GM21723 (cell line): ENCODE results near the gene CTSC.

ENCODE experiments used
- ATAC-seq: cut with Tn5 transposase; IDR thresholded peaks from one replicate; pipeline ENCODE4 v1.9.1; 2021; ENCODE audit warnings: mild to moderate bottlenecking, moderate library complexity; ENCODE audit not compliant: unreplicated experiment

CTSC gene

GRCh38 chr11:88320149-88320559 is 17.4 kb downstream of the CTSC start:
- no peak for ATAC-seq

DNA sequence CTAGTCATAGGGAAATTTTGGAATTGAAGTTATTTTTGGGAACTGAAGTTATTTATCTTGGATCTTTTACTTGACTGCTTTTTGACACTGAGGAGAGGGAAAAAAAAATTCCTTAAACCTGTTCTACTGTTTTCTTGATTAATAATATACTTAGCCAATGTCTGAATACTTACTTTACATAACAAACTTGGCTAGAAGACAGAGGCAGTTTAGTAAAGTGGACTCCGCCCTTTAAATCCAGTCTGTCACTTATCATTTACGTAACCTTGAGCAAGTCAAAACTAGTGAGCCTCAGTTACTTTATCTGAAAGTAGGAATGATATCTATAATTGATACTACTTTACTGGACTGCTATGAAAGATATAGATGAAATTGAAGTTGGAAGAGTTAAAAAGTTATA is 19.5 kb downstream of the CTSC start:
- no peak for ATAC-seq

DNA sequence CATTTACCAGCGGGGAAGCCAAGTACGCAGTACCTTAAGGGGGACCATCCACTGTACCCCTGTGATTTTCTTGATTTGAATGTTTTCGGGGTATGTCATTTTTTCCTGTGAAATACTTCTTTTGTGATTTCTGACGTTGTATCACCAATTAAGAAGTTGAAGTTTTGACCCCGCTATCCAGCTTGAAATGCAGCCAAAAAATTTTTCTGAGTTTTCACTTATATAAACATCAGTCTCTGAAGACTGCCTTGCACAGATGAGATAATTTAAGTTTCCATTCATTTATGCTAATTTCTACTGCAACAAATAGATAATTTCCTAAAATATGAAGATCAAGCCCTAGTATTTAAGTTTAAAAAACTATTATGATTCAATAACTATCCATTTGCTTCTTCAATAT is 20.0 kb downstream of the CTSC start:
- ATAC-seq, result no peak

- no peak for ATAC-seq
Measured at GRCh38 chr11:88315981-88316441, 21.5 kb downstream of the CTSC start.

DNA sequence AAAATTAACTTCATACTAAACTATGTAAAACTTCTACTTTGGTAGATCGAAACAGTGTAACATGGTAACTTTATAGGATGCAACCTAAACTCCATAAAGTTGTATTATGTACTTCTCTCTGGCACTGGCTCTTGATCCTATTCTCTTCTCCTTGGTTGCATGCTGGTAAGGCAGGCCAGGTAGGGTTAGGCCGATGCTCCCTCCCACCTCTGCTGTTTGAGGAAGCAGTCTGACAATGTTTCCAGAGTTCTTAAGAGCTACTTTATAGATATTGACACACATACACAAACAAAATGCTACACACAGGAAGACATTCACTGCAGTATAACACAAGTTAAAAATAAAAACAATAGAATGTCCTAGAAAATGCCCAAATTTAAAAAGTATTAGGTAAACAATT is 22.5 kb downstream of the CTSC start:
- ATAC-seq, result no peak

- no peak for ATAC-seq
Measured at GRCh38 chr11:88313441-88313840, 24.1 kb downstream of the CTSC start.

DNA sequence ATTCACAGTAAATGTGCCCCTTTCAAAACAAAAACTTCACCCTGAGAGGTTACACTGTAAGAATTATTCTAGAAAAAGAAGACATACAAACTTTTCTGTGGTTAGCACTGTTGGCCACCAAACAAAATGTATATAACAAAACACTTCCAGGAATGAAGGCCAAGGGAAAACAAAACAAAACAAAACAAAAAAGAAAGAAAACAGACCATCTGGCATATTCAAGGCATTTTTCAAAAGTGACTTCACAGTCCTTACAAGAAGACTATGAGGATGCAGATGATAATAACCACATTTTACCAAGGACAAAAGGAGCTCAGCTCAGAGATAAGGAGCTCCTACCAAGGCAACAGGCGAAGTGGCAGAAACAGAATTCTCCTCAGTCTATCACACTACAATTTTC is 24.9 kb downstream of the CTSC start:
- ATAC-seq, result no peak

DNA sequence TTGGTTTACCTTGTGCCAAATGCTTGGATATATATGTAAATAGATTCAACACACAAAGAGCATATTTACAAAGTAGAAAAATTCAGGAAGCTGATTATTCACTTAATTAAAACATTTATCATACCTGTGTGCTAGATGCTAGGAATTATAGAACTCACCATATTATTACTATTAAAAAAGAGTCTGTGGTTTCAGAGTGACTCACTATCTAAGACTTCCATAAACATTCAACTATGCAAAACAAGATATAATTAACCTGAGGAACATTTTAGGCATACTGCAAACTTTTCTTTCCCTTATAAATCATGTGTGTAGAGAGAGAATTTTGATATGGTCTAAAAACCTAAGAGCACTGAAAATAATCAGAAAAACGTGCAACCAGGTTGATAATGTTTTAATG is 27.3 kb downstream of the CTSC start:
- no peak for ATAC-seq

GRCh38 chr11:88308576-88308975 is 29.0 kb downstream of the CTSC start:
- no peak for ATAC-seq

- peak; percentile 79 for ATAC-seq
Measured at GRCh38 chr11:88307749-88308425, 29.6 kb downstream of the CTSC start.

GRCh38 chr11:88306785-88307184 is 30.8 kb downstream of the CTSC start:
- ATAC-seq, result no peak

DNA sequence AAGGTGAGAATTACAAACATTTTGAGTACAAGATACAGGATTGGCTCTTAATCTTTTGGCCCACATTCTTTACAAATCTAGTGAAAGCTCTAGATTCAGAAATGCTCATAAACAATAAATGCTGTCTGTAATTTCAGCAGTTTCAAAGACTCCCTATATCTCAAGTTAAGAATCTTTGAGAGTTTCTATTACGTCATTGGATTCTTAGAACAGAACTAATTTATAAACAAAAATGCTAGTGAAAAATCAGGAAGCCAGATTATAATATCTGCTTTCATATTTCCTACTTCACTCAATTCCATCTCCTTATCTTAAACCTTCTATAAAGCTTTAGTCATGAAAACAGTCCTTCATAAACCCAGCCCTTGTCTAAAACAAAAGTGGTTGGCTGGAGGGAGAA is 32.1 kb downstream of the CTSC start:
- no peak for ATAC-seq

DNA sequence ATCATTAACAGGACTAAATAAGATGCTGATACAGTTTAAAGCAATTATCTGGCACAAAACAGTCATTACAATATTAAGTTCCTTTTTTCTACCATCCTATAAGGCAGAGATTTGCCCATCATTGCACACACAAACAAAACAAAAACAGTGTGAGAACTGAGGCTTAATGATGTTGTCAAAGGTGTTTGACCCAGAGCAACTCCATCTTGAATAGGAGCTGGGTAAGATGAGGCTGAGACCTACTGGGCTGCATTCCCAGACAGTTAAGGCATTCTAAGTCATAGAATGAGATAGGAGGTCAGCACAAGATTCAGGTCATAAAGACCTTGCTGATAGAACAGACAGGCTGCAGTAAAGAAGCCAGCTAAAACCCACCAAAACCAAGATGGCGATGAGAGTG is 33.2 kb downstream of the CTSC start:
- no peak for ATAC-seq

DNA sequence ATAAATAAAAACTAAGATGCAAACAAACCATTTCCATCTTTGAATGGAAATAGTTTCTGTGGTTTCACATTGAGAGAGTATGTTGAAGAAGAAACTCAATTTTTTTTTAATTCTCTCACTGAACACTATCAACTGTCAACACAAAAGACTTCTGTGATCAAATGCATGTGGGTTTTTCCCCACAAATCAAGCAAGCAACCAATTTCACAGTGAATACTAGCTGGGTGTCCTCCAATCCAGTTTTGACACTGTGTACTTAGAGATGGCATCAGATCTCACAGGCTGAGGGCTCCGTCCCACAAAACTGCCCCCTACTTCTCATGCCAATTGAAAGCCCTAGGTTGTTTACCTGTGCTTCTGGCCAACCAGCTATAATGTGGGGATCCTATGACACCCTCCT is 34.5 kb downstream of the CTSC start:
- no peak for ATAC-seq

DNA sequence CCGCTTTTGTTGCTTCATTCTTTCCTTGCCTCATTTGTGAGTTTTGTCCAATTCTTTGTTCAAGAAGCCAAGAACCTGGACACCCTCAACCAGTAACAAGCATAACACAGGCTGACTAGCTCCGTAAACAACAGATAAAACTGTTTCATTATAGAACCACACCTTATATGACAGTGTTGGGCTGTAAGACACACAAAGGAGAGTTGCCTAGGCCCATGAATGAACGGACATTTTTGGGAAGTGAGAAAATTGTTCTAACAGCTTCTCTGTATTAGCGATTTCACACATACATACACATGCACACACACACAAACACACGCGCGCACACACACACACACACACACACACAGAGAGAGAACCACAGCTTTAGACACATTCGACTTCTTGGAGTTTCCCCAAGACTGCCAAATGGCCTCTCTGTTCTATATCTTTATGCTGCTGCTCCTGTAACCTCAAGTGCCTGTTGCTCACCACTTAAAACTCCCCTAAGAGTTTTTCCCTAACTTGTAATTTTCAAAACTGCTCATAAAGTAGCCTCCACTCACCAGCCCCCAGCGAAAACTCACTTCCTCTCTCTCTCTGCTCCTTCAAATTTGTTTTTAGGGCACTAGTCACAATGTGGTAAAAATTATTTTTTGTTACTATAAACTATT is 35.9 kb downstream of the CTSC start:
- ATAC-seq, result peak; percentile 55

- ATAC-seq, result peak; percentile 76
Measured at GRCh38 chr11:88300888-88301487, 36.5 kb downstream of the CTSC start.

DNA sequence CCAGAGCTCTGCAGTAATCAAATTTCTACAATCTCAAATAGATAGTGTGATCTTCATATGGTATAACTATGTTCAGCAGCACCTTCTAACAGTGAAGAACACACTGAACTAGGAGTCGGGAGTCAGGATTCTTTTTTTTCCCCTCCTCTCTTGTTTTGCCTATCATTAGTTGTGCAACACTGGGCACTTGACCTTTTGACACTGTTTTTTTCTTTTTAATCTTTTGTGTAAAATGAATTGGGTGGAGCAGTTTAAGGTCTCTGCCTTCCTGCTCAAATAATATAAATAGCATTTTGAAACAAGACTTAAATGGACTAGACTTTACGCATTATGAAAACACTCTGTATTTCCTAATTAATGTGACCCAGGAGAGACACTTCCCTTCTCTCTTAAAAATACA is 39.7 kb downstream of the CTSC start:
- no peak for ATAC-seq

DNA sequence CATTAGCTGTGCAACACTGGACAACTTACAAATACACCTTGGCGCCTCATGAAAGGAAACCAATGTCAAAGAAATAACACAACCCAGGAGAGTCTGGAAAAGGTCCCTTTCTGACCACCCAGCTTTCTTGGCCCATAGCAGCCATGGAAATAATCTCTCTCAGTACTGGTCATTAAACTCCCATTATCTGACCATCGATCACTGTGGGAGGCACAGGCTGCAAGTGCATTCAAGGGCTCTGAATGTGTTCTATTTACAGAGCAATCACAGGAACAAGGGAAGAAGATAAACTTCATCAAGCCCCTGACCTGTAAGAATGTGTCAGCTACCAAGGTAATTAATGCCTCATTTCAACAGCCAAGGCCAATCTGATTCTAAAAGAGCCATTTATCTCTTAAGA is 40.1 kb downstream of the CTSC start:
- ATAC-seq, result no peak

- ATAC-seq, result no peak
Measured at GRCh38 chr11:88295028-88295427, 42.5 kb downstream of the CTSC start.

- no peak for ATAC-seq
Measured at GRCh38 chr11:88293931-88294330, 43.6 kb downstream of the CTSC start.

DNA sequence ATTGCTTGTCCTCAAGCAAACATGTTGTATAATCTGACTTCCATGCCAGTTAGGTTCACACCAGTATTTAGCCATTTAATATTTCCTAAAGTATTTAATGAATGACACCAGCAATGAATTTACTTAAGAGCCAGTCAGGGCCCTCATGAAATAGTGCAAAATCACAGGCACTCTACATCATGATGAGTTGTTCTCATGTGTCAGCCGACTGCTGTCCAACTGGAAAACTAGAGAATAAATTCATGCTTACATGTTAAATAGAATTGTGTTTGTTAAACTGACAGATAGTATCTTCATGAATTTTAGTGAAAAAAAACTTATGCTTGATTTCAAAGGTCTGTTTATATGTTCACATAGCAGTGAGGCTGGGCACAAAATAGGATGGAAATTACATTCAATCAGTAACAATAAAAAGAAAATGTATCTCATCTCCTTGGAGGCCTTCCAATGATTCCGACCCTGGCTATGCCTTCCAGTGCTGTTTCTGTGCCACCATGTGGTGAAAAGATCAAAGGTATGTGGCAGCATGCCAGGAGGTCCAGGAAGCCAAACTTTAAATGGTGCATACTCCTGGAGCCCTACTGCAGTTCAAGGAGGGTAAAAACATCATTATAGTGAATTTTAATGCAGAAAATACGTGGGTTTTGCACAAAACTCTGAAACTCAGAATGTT is 45.2 kb downstream of the CTSC start:
- ATAC-seq, result no peak

DNA sequence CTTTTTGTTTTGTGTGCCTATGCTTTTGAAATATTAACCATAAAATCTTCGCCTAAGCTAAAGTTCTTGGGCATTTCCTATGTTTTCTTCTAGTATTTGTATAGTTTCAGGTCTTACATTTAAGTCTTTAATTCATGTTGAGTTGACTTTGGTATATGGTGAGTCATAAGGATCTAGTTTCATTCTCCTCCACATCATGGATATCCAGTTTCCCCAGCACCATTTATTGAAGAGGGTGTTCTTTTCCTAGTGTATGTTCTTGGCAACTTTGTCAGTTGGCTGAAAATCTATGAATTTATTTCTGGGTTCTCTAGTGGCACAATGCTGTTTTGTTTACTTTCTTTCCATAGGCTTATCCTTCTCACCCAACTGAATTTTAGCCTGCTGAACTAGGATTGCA is 49.0 kb downstream of the CTSC start:
- ATAC-seq, result no peak
